Adrenal gland (tissue), 5 donors: ENCODE results near the gene GMEB2.

Source experiments
- POLR2A ChIP-seq, 2 donors: fragments of 450-650 bp; IDR thresholded peaks; one replicate each; pipeline ENCODE4 v1.6.1; 2017; ENCODE audit warnings: antibody characterized with exemption in 2 of 2, mild to moderate bottlenecking in 2 of 2, moderate library complexity in 1 of 2
- TF ChIP-seq, protein P1 (sequence below), 6 experiments: fragments of 450-650 bp in 4 of 6; fragments of 200-600 bp in 2 of 6; sonication (generic) in 1 of 6; IDR thresholded peaks; 1 replicate in 5 of 6; 2 replicates in 1 of 6; pipeline versions ENCODE4 v1.5.1 to v1.8.0; 2016 to 2021; ENCODE audit warnings: antibody characterized with exemption in 6 of 6, mild to moderate bottlenecking in 2 of 6, moderate library complexity in 1 of 6
- donor health status: DM: no; HTN: no; CAD: no.

- TF ChIP-seq, protein P1, sequence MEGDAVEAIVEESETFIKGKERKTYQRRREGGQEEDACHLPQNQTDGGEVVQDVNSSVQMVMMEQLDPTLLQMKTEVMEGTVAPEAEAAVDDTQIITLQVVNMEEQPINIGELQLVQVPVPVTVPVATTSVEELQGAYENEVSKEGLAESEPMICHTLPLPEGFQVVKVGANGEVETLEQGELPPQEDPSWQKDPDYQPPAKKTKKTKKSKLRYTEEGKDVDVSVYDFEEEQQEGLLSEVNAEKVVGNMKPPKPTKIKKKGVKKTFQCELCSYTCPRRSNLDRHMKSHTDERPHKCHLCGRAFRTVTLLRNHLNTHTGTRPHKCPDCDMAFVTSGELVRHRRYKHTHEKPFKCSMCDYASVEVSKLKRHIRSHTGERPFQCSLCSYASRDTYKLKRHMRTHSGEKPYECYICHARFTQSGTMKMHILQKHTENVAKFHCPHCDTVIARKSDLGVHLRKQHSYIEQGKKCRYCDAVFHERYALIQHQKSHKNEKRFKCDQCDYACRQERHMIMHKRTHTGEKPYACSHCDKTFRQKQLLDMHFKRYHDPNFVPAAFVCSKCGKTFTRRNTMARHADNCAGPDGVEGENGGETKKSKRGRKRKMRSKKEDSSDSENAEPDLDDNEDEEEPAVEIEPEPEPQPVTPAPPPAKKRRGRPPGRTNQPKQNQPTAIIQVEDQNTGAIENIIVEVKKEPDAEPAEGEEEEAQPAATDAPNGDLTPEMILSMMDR (IDR thresholded peaks at IDR 0.05) = no peak
- TF ChIP-seq POLR2A (IDR thresholded peaks at IDR 0.05) = no peak
These were observed 36.4 kb downstream of the GMEB2 start for GRCh38 chr20:63590218-63591146.
